Stomach (tissue), 9 donors: Measurements from ENCODE around the gene GPR149. TPM values are rescaled to one million over a fixed set of nuclear protein-coding genes. Genes with fewer than 3 reads are reported as not detected.
A peak's percentile ranks its signal among the peaks of the same experiment; 100 is the strongest.

Source experiments
- DNase-seq, 2 donors: peaks; one replicate each; pipeline versions ENCODE4 v3.0.0 to v3.0.0-alpha.2; 2013 to 2019
- H3K27ac ChIP-seq, 5 donors: fragments of 200-600 bp in 4 of 5; sonication (generic) in 4 of 5; one replicate each; pipeline ENCODE4 v1.5.1; 2013 to 2019; ENCODE audit warnings: mild to moderate bottlenecking in 1 of 5, moderate library complexity in 1 of 5
- H3K27me3 ChIP-seq, 3 donors: fragments of 200-600 bp; sonication (generic); one replicate each; pipeline ENCODE4 v1.5.1; 2017 to 2019; ENCODE audit warnings: mixed run types in 1 of 3
- H3K36me3 ChIP-seq, 4 donors: fragments of 200-600 bp; sonication (generic); 1 replicate in 3 of 4; 2 replicates in 1 of 4; pipeline ENCODE4 v1.5.1; 2016 to 2019
- H3K4me1 ChIP-seq, 4 donors: fragments of 200-600 bp; sonication (generic); one replicate each; pipeline ENCODE4 v1.5.1; 2016 to 2019
- H3K4me3 ChIP-seq, 4 donors: fragments of 200-600 bp; sonication (generic) in 3 of 4; one replicate each; pipeline ENCODE4 v1.5.1; 2016 to 2019; ENCODE audit warnings: mild to moderate bottlenecking in 1 of 4
- H3K9me3 ChIP-seq, 4 donors: fragments of 200-600 bp; sonication (generic); one replicate each; pipeline ENCODE4 v1.5.1; 2016 to 2019
- EP300 ChIP-seq: sonication (generic); formaldehyde crosslinking; IDR thresholded peaks from one replicate; pipeline ENCODE4 v1.6.1; 2017; ENCODE audit warnings: antibody characterized with exemption
- POLR2A ChIP-seq, 4 donors: fragments of 450-650 bp; IDR thresholded peaks; one replicate each; pipeline ENCODE4 v1.6.1; 2016; ENCODE audit warnings: antibody characterized with exemption in 4 of 4, control low read depth in 2 of 4, mild to moderate bottlenecking in 1 of 4, moderate library complexity in 1 of 4
- POLR2AphosphoS5 ChIP-seq, 3 donors: sonication (generic); formaldehyde crosslinking; IDR thresholded peaks; one replicate each; pipeline ENCODE4 v1.6.1; 2016; ENCODE audit warnings: antibody characterized with exemption in 3 of 3
- WGBS, 5 donors: extraction: QIAGEN DNeasy Blood & Tissue Kit in 3 of 5; methylation state at CpG; one replicate each; pipeline versions ENCODE4 v1.1.5 to v1.1.7; 2013 to 2018; 5-methylcytosine and 5-hydroxymethylcytosine counted together
- intact Hi-C: fragments of 100-400 bp; cut with DNase I; formaldehyde crosslinking; loops from one replicate; pipeline ENCODE4 v1.15.1; 2023; ENCODE audit warnings: low total_unique reads
- polyA plus RNA-seq, 3 donors: library from polyadenylated mRNA; stranded (reverse); fragments of 200-250 nt; gene quantifications; one replicate each; pipeline ENCODE4 v1.2.3, GENCODE V29; 2013
- total RNA-seq, 5 donors: library from RNA; depleted of rRNA; stranded (reverse); fragments of >200 nt; gene quantifications; one replicate each; pipeline versions ENCODE4 v1.1.0 to v1.2.3, GENCODE V29; 2014 to 2016
- TF ChIP-seq, protein P1 (sequence below), 7 experiments: fragments of 450-650 bp in 4 of 7; fragments of 200-600 bp in 3 of 7; sonication (generic) in 3 of 7; IDR thresholded peaks; one replicate each; pipeline ENCODE4 v1.5.1; 2016 to 2019; ENCODE audit warnings: antibody characterized with exemption in 7 of 7, control low read depth in 2 of 7, mild to moderate bottlenecking in 1 of 7
- donor health status: healthy with polysubstance abuse.
- donor health status: Bipolar disorder and iron deficiency.
- donor health status: healthy.

Gene GPR149
- total and polyA plus RNA-seq, 8 donors, result 0.18 TPM; not detected in 7

DNA sequence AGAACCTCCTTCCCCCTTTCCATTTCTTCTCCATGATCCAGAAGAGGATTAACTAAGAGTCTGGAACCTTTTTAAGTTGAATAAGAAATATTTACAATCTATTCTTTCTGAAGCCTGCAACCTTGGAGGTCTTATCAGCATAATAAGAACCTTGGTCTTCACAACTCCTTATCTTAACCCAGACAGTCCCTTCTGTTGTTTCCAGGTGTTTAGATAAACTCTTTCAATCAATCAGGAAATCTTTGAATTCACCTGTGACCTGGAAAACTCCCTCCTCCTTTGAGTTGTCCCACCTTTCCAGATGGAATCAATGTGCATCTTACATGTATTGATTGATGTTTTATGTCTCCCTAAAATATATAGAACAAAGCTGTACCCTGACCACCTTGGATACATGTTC, 102.1 kb downstream of the GPR149 start:
- H3K4me1 ChIP-seq, result peaks cover 3 to 13% (median 8%) of the 10 kb centered on the region in 4 donors
- TF ChIP-seq EP300 (no peak), POLR2A (IDR thresholded peaks at IDR 0.05) (no peak), POLR2AphosphoS5 (IDR thresholded peaks at IDR 0.05) (no peak)
- TF ChIP-seq, protein P1, sequence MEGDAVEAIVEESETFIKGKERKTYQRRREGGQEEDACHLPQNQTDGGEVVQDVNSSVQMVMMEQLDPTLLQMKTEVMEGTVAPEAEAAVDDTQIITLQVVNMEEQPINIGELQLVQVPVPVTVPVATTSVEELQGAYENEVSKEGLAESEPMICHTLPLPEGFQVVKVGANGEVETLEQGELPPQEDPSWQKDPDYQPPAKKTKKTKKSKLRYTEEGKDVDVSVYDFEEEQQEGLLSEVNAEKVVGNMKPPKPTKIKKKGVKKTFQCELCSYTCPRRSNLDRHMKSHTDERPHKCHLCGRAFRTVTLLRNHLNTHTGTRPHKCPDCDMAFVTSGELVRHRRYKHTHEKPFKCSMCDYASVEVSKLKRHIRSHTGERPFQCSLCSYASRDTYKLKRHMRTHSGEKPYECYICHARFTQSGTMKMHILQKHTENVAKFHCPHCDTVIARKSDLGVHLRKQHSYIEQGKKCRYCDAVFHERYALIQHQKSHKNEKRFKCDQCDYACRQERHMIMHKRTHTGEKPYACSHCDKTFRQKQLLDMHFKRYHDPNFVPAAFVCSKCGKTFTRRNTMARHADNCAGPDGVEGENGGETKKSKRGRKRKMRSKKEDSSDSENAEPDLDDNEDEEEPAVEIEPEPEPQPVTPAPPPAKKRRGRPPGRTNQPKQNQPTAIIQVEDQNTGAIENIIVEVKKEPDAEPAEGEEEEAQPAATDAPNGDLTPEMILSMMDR (IDR thresholded peaks at IDR 0.05), result no peak
- H3K27me3 ChIP-seq, result no peaks in the 10 kb centered on the region
- intact Hi-C loops, result no loop called here
- no peaks in the 10 kb centered on the region for H3K9me3 ChIP-seq
- no peak overlapping the region for H3K4me3 ChIP-seq
- no peaks in the 10 kb centered on the region for H3K36me3 ChIP-seq
- DNase-seq, result no peak
- H3K27ac ChIP-seq, result no peak overlapping the region

DNA sequence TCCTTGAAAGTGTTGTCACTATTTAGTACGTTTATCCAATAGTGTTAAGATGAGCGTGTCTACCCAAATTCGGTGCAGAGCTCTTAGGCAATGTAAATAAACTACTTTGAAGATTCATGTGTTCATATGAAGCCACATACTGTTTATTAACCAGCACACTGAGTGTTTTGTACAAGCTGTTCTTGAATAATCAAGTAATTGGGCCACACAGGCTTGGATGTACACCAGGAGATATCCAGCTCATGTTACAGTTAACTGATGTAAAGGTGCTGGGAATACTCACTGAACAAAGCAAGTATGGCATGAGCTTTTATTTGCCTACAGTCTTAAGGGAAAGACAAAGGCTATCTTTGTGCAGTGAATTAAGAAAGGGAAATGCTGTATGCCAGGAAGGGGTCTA, 105.1 kb downstream of the GPR149 start:
- peak in 1 of 2 donors; percentile 33 for DNase-seq
- H3K36me3 ChIP-seq, result no peaks in the 10 kb centered on the region
- H3K4me1 ChIP-seq, result peaks cover 18 to 42% (median 33%) of the 10 kb centered on the region in 4 donors
- H3K9me3 ChIP-seq, result no peaks in the 10 kb centered on the region
- 41 to 72% (median 62%) methylated on average over 3 of the region's 3 CpGs for WGBS, 5 donors
- intact Hi-C loops, result no loop called here
- peak overlapping the region in 4 of 5 donors; percentile 92 to 95 (median 92) for H3K27ac ChIP-seq
- no peaks in the 10 kb centered on the region for H3K27me3 ChIP-seq
- peak overlapping the region; percentile 71 to 85 (median 80) for H3K4me3 ChIP-seq
- TF ChIP-seq POLR2AphosphoS5 (IDR thresholded peaks at IDR 0.05) (no peak), POLR2A (IDR thresholded peaks at IDR 0.05) (no peak), EP300 (no peak)
- TF ChIP-seq, protein P1 (IDR thresholded peaks at IDR 0.05), result no peak

DNA sequence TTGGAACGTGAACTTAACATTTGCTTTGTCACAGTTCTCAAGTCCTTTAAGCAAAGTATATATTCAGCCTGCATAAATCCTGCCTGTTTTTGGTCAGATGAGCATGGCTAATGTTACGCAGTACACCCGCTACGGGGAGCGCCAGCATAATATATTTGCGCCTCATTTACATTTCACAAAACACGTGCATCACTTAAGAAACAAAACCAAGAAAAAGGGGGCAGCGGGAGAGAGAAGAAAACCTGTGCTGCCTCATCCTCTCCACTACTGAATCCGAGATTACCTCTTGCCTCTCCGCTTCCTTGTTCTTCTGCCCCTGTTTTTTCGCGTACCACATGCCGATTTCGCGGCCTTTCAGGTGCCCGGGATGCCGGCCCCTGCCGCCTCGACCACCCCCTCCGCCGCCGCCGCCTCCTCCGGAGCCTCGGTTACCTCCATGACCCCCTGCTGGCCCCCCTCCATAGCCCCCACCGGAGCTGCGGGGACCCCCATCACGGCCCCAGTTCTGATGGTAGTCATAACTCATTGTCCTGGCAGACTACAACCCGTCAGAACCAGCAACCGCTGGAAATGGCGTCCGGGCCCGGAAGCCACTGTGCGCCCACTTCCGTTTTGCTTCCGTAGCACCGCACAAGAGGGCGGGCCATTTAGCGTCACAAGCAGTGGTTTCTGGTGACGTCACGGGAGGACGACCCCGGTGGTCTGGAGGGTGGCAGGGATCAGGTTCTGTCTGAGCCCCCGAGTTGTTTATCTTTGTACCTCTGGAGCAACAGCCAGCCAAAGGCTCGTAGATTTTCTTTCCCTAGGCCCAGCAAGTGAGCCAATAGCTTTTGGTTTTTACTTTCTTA, 105.9 kb downstream of the GPR149 start, which contains the start of gene DHX36:
Gene DHX36, minus strand, starts transcription at position 597 of the 848 bp plus-strand sequence. Its CDS starts 71 bp downstream, at position 526.
- peak; percentile 89 to 98 for DNase-seq
- Histone ChIP-seq H3K27me3 (no peaks in the 10 kb centered on the region), H3K4me3 (peak within 1 kb of the TSS; percentile 71 to 85 (median 80)), H3K9me3 (no peaks in the 10 kb centered on the region), H3K4me1 (peaks cover 18 to 50% (median 36%) of the 10 kb centered on the region in 4 donors), H3K36me3 (no peaks in the 10 kb centered on the region), H3K27ac (peak within 1 kb of the TSS; percentile 92 to 95 (median 93))
- peak; percentile 71 to 95 (median 88) for TF ChIP-seq POLR2AphosphoS5 (IDR thresholded peaks at IDR 0.05)
- peak; percentile 47 for TF ChIP-seq EP300
- TF ChIP-seq, protein P1 (IDR thresholded peaks at IDR 0.05), result no peak
- intact Hi-C loops, result no loop called here
- 0% methylated on average over 42 to 45 of the region's 45 CpGs for WGBS, 5 donors

DNA sequence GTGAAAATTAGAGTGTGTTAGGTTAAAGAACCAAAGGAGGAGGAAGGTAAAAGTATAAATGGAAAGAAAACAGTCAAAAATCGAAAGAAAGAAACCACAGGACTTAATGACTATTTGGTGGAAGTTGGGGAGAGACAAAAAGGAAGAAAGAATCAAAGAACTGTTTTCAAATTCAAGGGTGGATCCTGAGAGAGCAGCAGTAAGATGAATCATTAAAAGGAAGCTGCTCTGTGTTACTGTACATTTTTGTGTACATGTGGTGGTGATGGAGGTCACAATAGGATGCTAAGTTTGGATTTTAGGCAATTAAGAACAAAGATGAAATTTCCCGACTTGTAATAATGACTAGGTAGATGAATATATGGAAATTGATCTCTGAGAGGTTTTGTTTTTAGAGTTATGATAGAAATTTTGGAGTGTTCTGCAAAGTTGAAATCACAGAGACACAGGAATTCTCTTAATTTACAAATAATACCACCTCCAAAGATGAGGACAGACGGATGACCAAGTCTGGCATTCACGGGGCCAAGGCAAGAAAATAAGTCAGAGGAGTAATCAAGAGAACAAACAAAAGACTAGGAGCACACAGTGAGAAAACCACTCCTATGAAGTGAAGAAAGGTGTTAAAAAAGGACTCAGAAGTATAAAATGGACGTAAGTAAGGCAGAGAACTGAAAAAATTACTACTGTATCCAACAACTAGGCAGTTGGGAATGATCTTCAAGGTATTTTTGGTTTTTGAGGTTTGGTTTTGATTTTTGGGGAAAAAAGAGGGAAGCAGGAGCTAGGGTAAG, 112.8 kb downstream of the GPR149 start:
- intact Hi-C loops, result no loop called here

More for the DNA sequence above, 112.8 kb downstream of the GPR149 start:
- Histone ChIP-seq H3K4me3 (no peak overlapping the region), H3K9me3 (no peaks in the 10 kb centered on the region), H3K27ac (no peak overlapping the region), H3K27me3 (no peaks in the 10 kb centered on the region), H3K36me3 (peaks cover 18 to 38% (median 36%) of the 10 kb centered on the region in 4 donors), H3K4me1 (peaks cover 13 to 59% (median 35%) of the 10 kb centered on the region in 4 donors)
- WGBS, 5 donors, result 75 to 83% (median 79%) methylated on average over 5 of the region's 5 CpGs
- TF ChIP-seq, protein P1 (IDR thresholded peaks at IDR 0.05), result no peak
- TF ChIP-seq EP300, result no peak
- no peak for TF ChIP-seq POLR2A (IDR thresholded peaks at IDR 0.05)
- no peak for TF ChIP-seq POLR2AphosphoS5 (IDR thresholded peaks at IDR 0.05)
- no peak for DNase-seq
